Choroid plexus epithelial cell (primary cell): ENCODE data around the gene TBX10.
"Not testable (repeated sequence)": the region's sequence is repeated elsewhere in the genome, so short reads cannot be mapped to it uniquely, and the experiment has no call there.

Experiments used
- DNase-seq: peaks from one replicate; pipeline ENCODE4 v3.0.0-alpha.2; 2010; ENCODE audit warnings: low read depth
- H3K4me3 ChIP-seq: 2 replicates; pipeline ENCODE4 v1.5.1; 2011; ENCODE audit warnings: low read depth, mild to moderate bottlenecking, control low read depth, low read length, moderate library complexity
- CTCF ChIP-seq: conservative IDR thresholded peaks from 2 replicates; pipeline ENCODE4 v1.5.1; 2011; ENCODE audit warnings: low read depth, mild to moderate bottlenecking, control low read depth, inconsistent platforms, low read length, moderate library complexity

The TBX10 gene

DNA sequence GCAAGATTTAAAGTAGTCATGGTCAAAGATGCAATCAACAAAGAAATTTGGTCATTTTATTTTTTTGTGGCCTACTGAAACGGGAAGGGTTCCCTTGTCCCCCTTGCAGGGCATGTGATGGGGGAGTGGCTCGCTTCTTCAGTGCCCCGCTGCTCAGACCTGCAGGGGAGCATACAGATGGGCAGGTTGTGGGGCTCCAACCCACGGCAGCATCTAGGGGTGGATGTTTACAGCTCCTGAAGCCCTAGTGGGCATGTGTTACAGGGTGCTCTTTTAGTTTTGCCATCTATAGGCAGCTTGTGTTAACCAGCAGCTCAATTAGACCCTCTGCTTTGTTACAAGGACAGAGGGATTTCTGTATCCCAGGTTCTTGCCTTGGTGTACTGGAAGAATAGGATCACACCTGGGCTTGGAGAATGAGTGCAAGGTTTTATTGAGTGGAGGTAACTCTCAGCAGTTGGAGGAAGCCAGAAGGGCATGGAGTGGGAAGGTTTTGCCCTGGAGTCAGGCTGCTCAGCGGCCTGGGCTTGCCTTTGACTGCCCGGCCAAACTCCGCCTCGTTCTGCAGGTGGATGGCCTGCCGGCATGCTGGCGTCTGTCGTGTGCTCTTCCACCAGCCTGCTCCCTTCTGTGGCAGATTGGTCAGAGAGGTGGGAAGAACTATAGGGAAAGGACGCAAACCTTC is 46.5 kb downstream of the TBX10 start:
- no peak for DNase-seq

DNA sequence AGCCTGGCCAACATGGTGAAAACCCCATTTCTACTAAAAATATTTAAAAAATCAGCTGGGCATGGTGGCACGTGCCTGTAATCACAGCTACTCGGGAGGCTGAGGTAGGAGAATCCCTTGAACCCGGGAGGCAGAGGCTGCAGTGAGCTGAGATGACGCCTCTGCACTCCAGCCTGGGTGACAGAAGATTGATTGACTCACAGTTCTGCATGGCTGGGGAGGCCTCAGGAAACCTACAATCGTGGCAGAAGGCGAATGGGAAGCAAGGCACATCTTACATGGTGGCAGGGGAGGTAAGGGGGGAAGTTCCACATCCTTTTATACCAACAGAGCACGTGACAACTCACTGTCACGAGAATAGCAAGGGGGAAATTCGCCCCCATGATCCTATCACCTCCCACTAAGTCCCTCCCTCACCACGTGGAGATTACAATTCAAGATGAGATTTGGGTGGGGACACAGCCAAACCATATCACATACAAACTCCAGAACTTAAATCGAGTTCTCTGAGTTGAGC is 50.6 kb downstream of the TBX10 start:
- DNase-seq, H3K4me3 ChIP-seq: not testable (repeated sequence)

More for the DNA sequence above, 46.5 kb downstream of the TBX10 start:
- TF ChIP-seq CTCF, result no peak
- H3K4me3 ChIP-seq, result no peak overlapping the region

- no peak overlapping the region for H3K4me3 ChIP-seq
- TF ChIP-seq CTCF, result no peak
- DNase-seq, result no peak
Measured at GRCh38 chr11:67588136-67588503, 51.4 kb downstream of the TBX10 start.

DNA sequence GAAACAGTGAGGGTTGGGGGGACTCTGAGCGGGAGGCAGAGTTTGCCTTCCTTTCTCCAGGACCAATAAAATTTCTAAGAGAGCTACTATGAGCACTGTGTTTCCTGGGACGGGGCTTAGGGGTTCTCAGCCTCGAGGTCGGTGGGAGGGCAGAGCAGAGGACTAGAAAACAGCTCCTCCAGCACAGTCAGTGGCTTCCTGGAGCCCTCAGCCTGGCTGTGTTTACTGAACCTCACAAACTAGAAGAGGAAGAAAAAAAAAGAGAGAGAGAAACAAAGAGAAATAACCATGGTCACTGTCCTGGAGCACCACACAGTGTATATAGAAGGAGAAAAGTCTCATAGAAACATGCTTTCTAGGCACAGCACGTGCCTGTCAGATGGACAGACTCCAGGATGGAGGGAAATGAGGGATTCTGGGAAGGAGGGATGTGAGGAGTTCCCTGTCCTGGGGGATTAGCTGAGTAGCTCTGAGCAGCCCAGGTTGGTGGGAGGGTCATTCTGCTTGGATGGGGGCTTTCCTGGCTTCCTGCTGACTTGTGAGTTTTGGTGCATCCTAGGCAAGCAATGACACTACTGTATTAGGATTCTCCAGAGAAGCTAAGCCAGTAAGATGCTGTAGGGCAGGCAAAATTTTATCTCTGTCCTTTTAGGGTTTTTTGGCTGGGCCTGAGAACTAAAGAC is 52.9 kb downstream of the TBX10 start:
- no peak for DNase-seq
- no peak overlapping the region for H3K4me3 ChIP-seq
- TF ChIP-seq CTCF, result no peak

GRCh38 chr11:67585911-67586310 is 53.7 kb downstream of the TBX10 start:
- H3K4me3 ChIP-seq, result no peak overlapping the region

DNA sequence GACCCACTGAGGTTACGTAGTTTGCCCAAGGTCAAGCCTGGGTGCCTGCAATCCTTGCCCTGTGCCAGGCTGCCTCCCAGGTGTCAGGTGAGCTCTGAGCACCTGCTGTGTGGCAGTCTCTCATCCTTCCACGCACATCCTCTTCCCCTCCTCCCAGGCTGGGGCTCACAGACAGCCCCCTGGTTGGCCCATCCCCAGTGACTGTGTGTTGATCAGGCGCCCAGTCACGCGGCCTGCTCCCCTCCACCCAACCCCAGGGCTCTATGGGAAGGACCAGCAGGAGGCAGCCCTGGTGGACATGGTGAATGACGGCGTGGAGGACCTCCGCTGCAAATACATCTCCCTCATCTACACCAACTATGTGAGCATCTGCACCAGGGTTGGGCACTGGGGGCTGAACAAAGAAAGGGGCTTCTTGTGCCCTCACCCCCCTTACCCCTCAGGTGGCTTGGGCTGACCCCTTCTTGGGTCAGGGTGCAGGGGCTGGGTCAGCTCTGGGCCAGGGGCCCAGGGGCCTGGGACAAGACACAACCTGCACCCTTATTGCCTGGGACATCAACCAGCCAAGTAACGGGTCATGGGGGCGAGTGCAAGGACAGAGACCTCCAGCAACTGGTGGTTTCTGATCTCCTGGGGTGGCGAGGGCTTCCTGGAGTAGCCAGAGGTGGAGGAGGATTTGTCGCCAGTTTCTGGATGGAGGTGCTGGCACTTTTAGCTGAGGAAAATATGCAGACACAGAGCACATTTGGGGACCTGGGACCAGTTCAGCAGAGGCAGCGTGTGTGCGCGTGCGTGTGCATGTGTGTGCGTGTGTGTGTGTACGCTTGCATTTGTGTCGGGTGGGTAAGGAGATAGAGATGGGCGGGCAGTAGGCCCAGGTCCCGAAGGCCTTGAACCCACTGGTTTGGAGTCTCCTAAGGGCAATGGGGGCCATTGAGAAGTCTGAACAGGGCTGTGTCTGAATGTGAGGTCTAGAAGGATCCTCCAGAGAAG is 54.4 kb downstream of the TBX10 start:
- TF ChIP-seq CTCF, result peak; percentile 16
- H3K4me3 ChIP-seq, result peak overlapping the region; percentile 83
- DNase-seq, result no peak

More at GRCh38 chr11:67585911-67586310, 53.7 kb downstream of the TBX10 start:
- no peak for DNase-seq
- no peak for TF ChIP-seq CTCF

- peak; percentile 64 for DNase-seq
- TF ChIP-seq CTCF, result no peak
- peak overlapping the region; percentile 83 for H3K4me3 ChIP-seq
Measured at GRCh38 chr11:67584205-67584880, 55.2 kb downstream of the TBX10 start.
